HEK293T (cell line): ENCODE data around the gene MROH2A.

Experiments
- BHLHE40 ChIP-seq: fragments of 450-650 bp; IDR thresholded peaks from 2 replicates; pipeline ENCODE4 v1.6.1; 2016; ENCODE audit warnings: mild to moderate bottlenecking, moderate library complexity, borderline replicate concordance
- CTBP1 ChIP-seq: fragments of 450-650 bp; IDR thresholded peaks from 2 replicates; pipeline ENCODE4 v1.6.1; 2016; ENCODE audit warnings: borderline replicate concordance
- ELF4 ChIP-seq: fragments of 450-650 bp; IDR thresholded peaks from 2 replicates; pipeline ENCODE4 v1.6.1; 2017; ENCODE audit warnings: antibody characterized with exemption
- FOXA1 ChIP-seq: fragments of 450-650 bp; IDR thresholded peaks from 2 replicates; pipeline ENCODE4 v1.6.1; 2016; ENCODE audit warnings: mild to moderate bottlenecking
- FOXK2 ChIP-seq: fragments of 450-650 bp; IDR thresholded peaks from 2 replicates; pipeline ENCODE4 v1.6.1; 2016; ENCODE audit warnings: mild to moderate bottlenecking
- FOXM1 ChIP-seq: fragments of 450-650 bp; IDR thresholded peaks from 2 replicates; pipeline ENCODE4 v1.6.1; 2017; ENCODE audit warnings: mild to moderate bottlenecking, borderline replicate concordance
- HDGF ChIP-seq: fragments of 450-650 bp; IDR thresholded peaks from 2 replicates; pipeline ENCODE4 v1.6.1; 2017; ENCODE audit warnings: antibody characterized with exemption, borderline replicate concordance
- L3MBTL2 ChIP-seq: fragments of 450-650 bp; conservative IDR thresholded peaks from 2 replicates; pipeline ENCODE4 v1.6.1; 2016; ENCODE audit warnings: mild to moderate bottlenecking
- LEF1 ChIP-seq: fragments of 450-650 bp; IDR thresholded peaks from 2 replicates; pipeline ENCODE4 v1.6.1; 2017; ENCODE audit warnings: mild to moderate bottlenecking, borderline replicate concordance
- NFRKB ChIP-seq: fragments of 450-650 bp; IDR thresholded peaks from 2 replicates; pipeline ENCODE4 v1.6.1; 2016; ENCODE audit warnings: mild to moderate bottlenecking, moderate library complexity
- SP1 ChIP-seq: fragments of 450-650 bp; IDR thresholded peaks from 2 replicates; pipeline ENCODE4 v1.6.1; 2017
- SUZ12 ChIP-seq: fragments of 450-650 bp; IDR thresholded peaks from 2 replicates; pipeline ENCODE4 v1.6.1; 2016; ENCODE audit warnings: mild to moderate bottlenecking
- ZNF384 ChIP-seq: fragments of 450-650 bp; IDR thresholded peaks from 2 replicates; pipeline ENCODE4 v1.6.1; 2016

- TF ChIP-seq ELF4 (no peak), FOXM1 (no peak), LEF1 (no peak), BHLHE40 (no peak), SP1 (no peak), HDGF (no peak), FOXK2 (no peak), L3MBTL2 (no peak), SUZ12 (no peak), ZNF384 (no peak), CTBP1 (no peak), FOXA1 (no peak), NFRKB (no peak)
Measured at GRCh38 chr2:233801357-233802131, 23.4 kb downstream of the MROH2A start.
